ENCODE results near the gene GEN1.
"Not testable (repeated sequence)": the region's sequence is repeated elsewhere in the genome, so short reads cannot be mapped to it uniquely, and the experiment has no call there.

DNA sequence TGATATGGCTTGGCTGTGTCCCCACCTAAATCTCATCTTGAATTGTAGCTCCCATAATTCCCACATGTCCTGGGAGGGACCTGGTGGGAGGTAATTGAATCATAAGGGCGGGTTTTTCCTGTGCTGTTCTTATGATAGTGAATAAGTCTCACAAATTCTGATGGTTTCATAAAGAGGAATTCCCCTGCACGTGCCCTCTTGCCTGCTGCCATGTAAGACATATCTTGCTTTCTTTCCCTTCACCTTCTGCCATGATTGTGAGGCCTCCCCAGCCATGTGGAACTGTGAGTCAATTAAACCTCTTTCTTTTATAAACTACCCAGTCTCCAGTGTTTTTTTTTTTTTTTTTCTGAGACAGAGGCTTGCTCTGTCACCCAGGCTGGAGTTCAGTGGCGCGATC is 69.7 kb downstream of the GEN1 start:
- not testable (repeated sequence) for TF ChIP-seq POLR2AphosphoS5, EP300 (IDR thresholded peaks at IDR 0.05)
